ENCODE data around the gene CHST11.

Gene CHST11

DNA sequence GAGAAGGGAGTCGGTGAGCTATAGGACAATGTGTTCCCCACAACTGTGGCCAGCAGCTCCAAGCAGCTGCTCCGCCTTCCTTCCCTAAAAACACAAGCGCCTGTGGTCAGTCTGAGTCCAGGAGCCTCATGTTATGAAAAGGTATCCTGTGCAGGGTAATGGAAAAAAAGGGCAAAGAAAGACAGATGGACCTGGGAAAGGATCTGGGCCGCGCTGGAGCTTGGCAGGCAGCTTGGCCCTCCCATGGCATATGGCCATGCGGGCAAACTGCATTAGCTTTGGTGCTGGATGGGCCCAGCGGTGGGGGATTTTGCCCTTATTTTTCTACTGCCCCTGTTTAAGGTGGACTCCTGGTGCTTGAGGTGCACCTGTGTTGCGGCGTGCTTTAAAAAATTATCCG lies 23.7 kb upstream of the CHST11 start:
- DNase-seq (ENCODE audit: low spot score), result no peak

DNA sequence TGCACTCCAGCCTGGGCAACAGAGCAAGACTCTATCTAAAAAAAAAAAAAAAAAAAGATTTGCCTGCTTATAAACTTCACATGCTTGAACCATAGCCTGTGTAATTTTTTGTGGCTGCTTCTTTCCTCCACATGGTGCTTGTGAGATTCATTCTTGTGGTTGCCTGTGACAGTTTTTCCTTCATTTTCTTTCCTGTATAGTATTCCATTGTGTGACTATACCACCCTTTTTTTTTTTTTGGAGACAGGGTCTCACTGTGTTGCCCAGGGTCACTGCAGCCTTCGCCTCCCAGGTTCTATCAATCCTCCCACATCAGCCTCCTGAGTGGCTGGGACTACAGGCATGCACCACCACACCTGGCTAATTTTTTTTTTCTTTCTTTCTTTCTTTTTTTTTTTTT lies 22.6 kb upstream of the CHST11 start:
- DNase-seq (ENCODE audit: low spot score), result no peak

DNA sequence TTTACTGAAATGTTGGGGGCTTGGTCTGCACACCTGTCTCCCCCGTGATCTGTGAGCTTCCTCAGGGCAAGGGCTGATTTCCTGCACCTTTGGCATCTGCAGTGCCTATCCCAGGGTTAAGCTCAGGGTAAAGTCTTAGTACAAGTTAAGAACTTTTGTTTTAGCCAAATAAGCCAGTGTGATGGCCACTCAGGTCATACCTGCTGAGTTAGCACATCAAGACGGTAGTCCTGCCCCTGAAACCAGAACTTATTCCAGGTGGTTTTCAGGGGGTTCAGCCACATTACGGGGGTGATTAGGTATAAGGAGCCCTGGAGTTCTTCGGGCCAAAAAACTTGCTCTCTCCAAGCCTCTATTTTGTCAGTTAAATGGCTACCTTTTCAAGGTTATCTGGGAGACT lies 21.6 kb upstream of the CHST11 start:
- DNase-seq (ENCODE audit: low spot score), result no peak

DNA sequence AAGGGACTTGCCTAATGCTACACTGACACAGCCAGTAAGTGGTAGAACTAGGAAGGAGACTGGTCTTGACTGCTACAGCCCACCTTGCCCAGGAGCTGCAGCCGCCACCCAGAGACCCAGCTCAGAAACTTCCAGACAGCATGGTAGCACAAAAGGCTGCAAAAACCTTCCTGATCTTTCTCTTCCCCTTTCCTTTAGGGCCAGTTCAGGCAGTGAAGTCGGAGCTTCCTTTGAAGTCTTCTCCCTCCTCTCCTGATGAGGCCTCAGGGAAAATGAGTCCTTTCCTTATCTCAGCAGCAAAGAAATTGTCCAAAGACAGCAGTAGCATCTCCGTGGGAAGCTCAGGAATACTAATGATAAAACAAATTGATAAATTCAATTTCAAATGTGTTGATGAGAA lies 21.0 kb upstream of the CHST11 start:
- DNase-seq (ENCODE audit: low spot score), result no peak

DNA sequence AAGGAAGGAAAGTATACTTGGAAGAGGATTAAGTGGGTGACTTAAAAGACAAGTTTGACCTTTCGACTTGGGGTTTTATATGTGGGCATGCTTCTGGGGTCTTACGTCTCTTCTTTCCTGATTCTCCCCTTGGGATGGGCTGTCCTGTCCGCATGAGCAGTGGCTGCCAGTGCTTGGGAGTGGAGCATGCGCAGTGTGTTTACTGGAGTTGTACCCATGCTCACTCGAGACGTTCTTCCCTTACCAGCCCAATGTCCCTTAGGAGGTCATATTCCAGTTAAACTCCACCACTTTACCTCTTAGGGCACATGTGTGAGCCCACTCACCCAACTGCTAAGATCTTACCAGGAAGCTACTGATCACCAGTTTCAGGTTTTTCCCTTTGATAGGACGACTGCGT lies 20.0 kb upstream of the CHST11 start:
- no peak for DNase-seq (ENCODE audit: low spot score)

DNA sequence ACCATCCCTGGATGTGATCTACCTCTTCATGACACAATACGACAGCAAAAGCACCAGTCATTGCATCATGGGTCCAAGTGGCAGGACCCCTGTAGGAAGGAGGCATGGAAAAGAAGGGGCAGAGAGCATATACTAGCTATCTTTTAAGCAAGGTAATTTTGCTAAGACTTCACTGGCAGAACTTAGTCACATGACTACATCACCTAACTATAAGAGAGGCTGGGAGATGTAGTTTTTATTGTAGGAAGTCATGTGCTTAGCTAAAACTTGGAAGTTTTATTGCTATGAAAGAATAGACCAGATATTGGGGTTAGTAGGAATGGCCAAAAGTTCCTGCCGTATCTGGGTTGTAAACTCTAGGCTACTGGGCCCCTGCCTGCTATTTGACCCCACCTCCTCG lies 18.6 kb upstream of the CHST11 start:
- DNase-seq (ENCODE audit: low spot score), result no peak

DNA sequence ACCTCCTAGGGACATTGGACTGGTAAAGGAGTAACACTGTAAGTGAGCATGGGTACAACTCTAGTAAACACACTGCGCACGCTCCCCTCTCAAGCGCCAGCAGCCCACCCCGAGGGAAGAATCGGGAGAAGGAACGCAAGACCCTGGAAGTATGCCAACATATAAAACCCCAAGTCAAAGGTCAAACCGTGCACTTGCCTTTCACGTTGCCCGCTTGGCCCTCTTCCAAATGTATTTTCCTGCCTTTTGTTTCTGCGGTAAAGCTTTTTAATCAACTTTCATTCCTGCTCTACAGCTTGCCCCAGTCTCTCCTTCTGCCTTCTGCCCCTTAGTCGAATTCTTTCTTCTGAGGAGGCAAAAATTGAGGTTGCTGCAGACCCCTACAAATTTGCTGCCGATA lies 17.6 kb upstream of the CHST11 start:
- no peak for DNase-seq (ENCODE audit: low spot score)

DNA sequence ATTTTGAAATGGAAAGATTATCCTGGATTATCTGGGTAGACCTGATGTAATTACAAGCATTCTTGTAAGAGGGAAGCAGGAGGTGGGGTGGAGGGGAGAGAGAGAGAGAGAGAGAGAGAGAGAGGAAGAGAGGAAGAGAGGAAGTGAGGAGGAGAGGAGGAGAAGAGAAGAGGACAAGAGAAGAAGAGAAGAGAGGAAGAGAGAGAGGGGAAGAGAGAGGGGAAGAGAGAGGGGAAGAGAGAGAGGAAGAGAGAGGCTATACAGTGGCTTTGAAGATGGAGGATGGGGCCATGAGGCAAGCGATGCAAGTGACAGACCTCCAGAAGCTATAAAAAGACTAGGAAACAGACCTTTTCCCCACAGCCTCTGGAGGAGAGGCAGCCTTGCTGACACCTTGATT lies 13.7 kb upstream of the CHST11 start:
- no peak for DNase-seq (ENCODE audit: low spot score)

DNA sequence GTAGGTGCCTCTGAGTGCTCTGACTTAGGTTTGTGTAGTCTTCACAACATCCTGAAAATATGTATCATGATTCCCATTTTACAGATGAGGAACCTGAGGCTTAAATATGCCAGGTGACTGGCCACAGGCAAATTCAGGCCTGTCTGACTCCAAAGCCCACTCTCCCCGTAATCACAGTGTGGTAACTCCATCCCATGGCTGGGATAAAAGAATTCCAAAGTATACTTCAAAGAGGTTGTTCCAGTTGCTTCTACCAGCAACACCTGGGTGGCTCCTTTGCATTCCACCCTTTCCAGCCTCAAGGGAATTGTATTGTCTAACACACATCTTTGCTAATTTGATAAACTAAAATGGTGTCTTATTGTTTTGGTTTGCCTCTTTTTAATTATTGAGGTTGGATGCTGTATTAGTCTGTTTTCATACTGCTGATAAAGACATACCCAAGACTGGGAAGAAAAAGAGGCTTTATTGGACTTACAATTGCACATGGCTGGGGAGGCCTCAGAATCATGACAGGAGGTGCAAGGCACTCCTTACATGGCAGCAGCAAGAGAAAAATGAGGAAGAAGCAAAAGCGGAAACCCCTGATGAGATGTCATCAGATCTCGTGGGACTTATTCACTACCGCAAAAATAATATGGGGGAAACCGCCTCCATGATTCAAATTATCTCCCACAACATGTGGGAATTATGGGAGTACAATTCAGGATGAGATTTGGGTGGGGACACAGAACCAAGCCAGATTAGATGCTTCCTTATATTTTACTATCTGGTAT lies 9.9 kb upstream of the CHST11 start:
- no peak for DNase-seq (ENCODE audit: low spot score)

DNA sequence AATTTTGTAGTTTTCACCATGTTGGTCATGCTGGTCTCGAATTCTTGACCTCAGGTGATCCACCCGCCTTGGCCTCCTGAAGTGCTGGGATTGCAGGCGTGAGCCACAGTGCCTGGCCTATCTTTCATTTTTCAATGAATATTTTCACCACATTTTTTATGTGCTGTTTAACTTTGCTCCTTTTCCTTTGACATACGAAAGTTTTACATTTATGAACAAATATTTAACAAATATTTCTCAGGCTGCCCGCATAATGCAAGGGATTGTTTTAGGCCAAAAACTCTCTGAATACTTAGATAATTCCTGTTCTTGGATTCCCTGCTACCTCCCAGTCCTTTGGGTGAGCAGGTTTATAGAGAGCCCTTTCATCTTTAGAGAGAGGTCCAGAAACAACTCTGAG lies 8.7 kb upstream of the CHST11 start:
- no peak for DNase-seq (ENCODE audit: low spot score)

DNA sequence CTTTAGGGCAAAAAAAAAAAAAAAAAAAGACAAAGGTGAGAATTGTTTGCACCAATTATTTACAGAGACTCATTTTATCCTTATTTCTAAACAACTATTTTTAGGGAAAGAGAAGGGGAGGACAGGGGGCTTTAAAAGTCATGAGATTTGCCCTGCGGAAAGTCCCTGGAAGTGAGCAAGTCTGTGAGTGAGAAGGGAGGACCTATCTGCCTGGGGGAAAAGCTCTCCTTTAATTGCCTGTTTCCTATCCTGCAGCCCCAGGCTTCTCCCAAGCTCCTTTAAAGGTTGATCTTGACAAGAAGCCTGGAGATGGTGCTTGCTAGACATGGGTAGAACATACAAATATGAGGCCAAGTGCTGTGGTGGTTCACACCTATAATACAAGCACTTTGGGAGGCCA lies 8.3 kb upstream of the CHST11 start:
- DNase-seq (ENCODE audit: low spot score), result no peak

DNA sequence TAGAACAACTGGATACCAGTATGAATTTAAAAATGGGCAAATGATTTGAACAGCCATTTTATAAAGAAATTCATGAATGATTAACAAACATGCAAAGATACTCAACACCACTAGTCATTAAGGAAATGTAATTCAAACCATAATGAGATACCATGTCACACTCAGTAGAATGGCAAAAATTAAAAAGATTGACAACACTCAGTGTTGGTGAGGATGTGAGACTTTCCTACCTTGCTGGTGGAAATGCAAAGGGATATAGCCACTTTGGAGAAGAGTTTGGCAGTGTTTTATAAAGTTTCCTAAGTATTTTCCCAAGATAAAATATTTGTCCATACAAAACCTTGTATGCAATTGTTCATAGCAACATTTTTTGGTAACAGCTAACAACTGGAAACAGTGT lies 6.0 kb upstream of the CHST11 start:
- DNase-seq (ENCODE audit: low spot score), result no peak

DNA sequence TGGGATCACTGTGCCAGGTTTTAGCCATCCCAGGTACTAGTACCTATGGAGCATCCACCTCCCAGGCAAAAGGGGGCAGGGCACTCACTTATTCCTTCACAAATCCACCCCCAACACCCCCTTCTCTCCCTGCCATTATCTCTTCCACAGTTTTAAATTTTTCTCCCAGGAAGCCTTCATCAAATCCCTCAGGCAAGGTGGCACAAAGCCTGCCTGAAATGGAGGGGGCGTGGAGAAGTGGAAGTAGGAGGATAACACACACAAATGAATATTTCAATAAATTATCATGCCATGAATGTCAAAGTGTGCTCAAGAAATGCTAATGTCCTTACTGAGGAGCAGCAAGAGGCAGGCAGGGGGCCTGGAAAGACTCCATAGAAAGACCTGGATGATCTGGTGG lies 4.7 kb upstream of the CHST11 start:
- no peak for DNase-seq (ENCODE audit: low spot score)

DNA sequence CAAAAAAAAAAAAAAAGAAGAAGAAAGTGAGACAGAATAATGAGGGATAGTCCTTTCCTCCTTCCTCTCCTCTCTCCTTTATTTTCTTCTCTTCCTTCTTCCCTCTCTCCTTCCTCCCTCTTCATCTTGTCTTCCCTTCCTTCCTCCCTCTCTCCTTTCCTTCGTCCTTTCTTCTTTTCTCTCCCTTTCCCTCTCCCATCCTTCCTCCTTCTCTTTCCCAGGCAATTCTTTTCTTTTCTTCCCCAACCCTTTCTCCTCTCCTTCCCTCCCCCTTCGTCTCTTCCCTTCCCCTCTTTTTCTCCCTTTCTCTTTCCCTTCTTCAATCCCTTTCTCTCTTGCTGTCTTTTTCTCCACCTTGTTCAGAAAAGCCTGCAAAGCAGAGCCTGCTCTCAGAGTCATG lies 3.6 kb upstream of the CHST11 start:
- no peak for DNase-seq (ENCODE audit: low spot score)

DNA sequence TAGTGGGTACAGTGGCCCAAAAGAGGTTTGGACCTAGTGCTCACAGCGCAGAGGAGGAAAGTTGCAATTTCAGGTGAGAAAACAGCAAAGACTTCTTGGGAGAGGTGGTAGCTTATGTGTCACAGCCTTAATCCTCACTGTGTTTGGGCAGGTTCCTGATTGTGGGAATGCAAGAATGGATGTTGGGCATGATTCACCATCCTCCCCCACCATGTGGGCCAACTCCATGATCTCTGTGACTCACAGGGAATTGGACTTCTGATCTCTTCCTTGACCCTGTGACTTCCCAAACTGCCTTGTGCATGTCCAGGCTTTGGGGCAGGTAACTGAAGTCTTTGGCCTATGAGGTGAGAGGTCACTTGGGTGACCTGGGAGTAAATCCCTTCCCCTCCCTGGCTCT lies 1.8 kb upstream of the CHST11 start:
- DNase-seq (ENCODE audit: low spot score), result peak; percentile 57

DNA sequence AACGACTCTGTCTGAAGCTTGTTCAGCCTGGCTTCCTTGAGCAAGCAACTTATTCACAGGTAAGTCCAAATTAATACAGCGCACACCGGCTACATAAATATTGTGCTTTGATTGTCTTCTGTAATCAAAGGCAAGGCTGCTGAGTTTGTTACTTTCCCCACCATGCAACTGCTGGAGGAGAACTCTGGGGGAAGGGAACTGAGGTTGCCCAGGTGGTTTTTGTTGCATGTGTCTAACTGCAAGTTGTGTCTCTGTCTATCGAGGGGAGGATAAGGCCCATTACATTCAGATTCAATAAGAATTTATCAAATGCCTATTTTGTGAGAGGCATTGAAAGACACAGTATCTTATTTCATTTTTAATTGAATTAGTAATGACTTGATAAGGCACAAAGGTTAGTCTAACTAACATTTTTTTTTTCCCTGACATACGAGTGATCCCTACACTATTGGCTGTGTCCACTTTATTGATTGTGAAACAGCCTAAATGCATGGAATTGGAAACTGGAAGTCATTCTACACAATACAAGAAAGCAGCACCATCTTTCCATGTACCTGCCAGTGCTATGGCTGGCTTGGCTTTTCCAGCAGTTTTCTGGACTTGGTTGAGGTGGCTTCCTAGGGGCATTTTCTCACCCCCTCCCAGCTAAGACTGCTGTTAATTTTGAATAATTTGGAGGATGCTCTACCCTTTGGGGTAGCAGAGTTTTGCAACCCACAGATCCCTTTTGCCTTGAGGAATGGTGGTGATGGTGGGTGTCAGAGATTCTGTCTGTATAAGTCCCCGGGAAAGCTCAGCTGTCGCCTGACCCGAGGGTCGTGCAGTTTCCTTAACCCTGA lies 951 bp upstream of the CHST11 start:
- no peak for DNase-seq (ENCODE audit: low spot score)

DNA sequence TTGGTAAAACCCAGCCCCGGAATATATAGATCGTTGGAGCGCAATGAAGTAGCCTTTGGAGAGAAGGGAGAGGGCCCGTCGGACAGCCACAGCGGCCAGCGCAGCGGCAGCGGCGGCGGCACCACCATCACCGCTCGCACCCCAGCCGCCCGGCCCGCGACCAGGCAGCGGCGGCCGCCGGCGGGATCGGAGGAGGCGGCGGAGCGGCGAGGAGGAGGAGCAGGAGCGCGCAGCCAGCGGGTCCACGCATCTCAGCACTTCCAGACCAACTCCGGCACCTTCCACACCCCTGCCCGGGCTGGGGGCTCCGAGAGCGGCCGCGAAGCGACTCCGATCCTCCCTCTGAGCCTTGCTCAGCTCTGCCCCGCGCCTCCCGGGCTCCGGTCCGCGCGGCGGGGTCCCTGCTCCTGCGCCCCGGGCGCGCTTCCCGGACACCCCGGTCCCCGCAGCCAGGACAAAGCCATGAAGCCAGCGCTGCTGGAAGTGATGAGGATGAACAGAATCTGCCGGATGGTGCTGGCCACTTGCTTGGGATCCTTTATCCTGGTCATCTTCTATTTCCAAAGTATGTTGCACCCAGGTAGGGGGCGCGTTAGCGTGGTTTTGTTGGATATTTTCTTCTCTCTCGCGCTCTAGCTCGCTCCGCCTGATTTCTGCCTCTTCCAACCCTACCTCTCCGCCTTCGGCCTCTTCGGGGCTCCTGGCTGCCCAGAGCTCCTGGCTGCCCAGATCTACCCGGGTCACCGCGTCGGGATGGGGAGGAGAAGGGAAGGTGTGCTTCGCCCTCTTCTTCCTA lies 400 bp downstream of the CHST11 start:
- peak; percentile 65 for DNase-seq (ENCODE audit: low spot score)

DNA sequence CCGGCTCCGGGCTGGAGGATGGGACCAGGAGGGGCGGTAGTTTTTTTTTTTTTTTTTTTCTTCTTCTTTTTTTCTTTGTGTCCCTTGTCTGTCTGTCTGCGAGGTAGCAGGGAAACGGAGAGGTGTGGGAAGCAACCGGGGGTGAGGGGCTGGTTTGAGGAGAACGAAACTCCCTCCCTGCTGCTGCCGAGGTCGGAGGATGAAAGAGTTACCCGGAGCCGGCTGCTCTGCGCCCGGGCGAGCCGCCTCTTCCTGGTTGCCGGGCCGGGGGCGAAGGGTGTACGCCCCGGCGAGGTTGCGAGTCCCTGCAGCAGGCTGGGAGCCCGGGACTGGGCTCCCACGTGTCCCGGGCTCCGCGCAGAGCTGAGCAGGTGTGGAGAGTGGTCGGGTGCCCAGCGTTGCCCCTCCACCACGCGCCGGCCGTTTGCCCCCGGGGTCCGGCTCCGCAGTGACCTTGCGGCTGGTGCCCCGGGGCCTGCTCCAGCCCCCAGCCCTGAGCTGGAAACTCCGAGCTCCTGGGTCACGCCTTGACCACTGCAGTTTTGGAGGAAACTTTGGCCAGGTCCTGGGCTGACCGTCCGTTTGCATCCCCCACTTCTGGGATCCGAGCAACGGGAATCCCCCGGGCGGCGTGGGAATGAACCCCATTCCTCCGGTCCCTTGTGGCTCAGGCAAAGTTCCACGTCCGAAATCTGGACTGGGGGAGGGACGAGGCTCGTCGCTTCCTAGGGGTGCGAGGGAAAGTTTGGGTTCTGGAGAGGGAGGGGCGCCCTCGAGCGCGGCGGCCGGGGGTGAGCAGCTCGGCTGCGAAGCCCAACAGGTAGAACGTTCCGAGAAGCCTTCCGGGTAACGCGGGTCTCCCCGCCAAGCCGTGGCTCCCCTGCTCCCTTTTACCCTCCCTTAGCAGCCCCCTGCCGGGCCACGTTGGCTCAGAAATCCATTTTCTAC lies 1.3 kb downstream of the CHST11 start:
- peak; percentile 50 for DNase-seq (ENCODE audit: low spot score)

DNA sequence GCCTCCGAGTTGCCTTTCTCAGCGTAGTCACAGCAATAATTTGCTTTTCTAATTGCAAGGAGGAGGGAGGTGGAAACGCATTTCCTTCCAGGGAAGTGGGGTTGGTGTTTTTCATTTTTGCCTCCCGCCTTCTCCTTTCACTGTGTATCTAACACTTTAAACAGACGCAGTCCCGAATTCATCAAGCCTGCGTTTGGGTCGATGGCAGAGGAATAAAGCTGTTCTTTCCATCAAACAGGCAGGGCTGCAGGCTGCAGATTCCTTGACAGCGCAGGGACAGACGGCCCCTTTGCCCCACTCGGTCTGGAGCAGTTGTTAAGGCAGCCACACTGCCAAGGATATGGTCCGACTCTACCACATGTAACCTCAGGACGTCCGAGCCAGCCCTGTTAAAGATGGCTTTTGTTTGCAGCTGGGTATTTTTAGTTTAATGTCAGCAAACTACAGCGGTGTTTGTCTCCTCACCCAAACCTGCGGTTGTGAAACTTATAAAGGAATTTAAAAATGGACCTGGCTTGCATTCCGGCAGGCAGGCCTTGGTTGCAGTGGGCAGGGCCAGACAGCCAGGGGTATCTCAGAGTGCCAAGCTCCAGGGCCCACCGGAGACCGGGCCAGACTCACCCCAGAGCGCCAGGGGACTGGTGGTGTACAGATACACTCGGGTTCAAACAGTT lies 2.1 kb downstream of the CHST11 start:
- peak; percentile 48 for DNase-seq (ENCODE audit: low spot score)

DNA sequence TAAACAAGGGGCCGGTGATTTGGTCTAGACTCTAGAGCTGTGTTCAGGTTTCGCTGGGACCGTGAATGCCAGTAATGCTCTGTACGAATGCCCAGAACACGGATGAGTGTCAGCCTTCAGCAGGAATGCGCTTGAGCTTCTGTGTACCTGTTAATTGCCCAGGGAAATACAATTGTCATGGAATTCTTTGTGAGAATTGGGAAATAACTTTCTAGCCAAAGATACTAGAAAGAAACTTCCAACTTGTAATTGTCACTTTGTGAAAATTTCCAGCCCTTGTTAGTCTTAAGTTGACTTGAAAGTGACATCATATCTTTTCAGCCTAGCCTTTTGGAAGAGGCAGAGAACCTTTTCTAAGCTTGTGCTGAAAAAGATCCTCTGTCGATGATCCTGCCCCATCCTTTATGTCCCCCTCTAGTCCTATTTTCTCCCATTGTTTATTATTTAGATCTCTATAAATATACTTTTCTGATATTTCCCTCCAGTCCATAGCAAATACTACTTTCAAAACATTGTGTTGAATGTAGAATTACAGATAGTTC lies 2.7 kb downstream of the CHST11 start:
- DNase-seq (ENCODE audit: low spot score), result no peak

All from hepatic stellate cell (primary cell).